OCI-LY1 (cell line): ENCODE results near the gene MYOM1.
A peak's percentile ranks its signal among the peaks of the same experiment; 100 is the strongest.

Experiments
- H2AFZ ChIP-seq: fragments of 200-600 bp; sonication (generic), shearing (Covaris generic); 2 replicates; pipeline ENCODE4 v1.6.0; 2014; ENCODE audit warnings: antibody characterized with exemption, mild to moderate bottlenecking, low read length
- H3F3A ChIP-seq: fragments of 200-600 bp; sonication (generic), shearing (Covaris generic); 2 replicates; pipeline ENCODE4 v1.6.0; 2014; ENCODE audit warnings: mild to moderate bottlenecking, antibody characterized with exemption, low read length, moderate library complexity; ENCODE audit not compliant: insufficient read depth
- H3K27ac ChIP-seq: fragments of 200-600 bp; sonication (generic); 2 replicates; pipeline ENCODE4 v1.5.1; 2014; ENCODE audit warnings: low read length, mixed run types, mild to moderate bottlenecking, low read depth; ENCODE audit not compliant: poor library complexity, severe bottlenecking
- H3K27me3 ChIP-seq: fragments of 200-600 bp; sonication (generic); 2 replicates; pipeline ENCODE4 v1.6.0; 2014; ENCODE audit warnings: antibody characterized with exemption, mild to moderate bottlenecking, low read length, moderate library complexity; ENCODE audit not compliant: insufficient read depth
- H3K36me3 ChIP-seq: fragments of 200-600 bp; sonication (generic); 2 replicates; pipeline ENCODE4 v1.6.1; 2014; ENCODE audit warnings: mild to moderate bottlenecking, antibody characterized with exemption, low read length, moderate library complexity, mixed read lengths; ENCODE audit not compliant: insufficient read depth
- H3K4me1 ChIP-seq: fragments of 200-600 bp; sonication (generic); 2 replicates; pipeline ENCODE4 v1.5.1; 2014; ENCODE audit warnings: mild to moderate bottlenecking, low read length, moderate library complexity; ENCODE audit not compliant: insufficient read depth, severe bottlenecking
- H3K4me2 ChIP-seq: fragments of 200-600 bp; sonication (generic), shearing (Covaris generic); 2 replicates; pipeline ENCODE4 v1.6.1; 2014; ENCODE audit warnings: low read length
- H3K4me3 ChIP-seq: fragments of 200-600 bp; sonication (generic); 2 replicates; pipeline ENCODE4 v1.5.1; 2014; ENCODE audit warnings: low read length, low read depth, mild to moderate bottlenecking, mixed read lengths; ENCODE audit not compliant: poor library complexity, severe bottlenecking
- H3K79me2 ChIP-seq: fragments of 200-600 bp; shearing (Covaris generic); 2 replicates; pipeline ENCODE4 v1.6.1; 2016; ENCODE audit warnings: mixed run types, low read length, mixed read lengths; ENCODE audit not compliant: insufficient read depth
- H3K9ac ChIP-seq: fragments of 200-600 bp; sonication (generic), shearing (Covaris generic); 2 replicates; pipeline ENCODE4 v1.6.1; 2014; ENCODE audit warnings: mild to moderate bottlenecking, low read length, mixed read lengths
- H3K9me2 ChIP-seq: fragments of 200-600 bp; sonication (generic), shearing (Covaris generic); 2 replicates; pipeline ENCODE4 v1.6.1; 2014; ENCODE audit warnings: low read depth, mild to moderate bottlenecking, low read length, mixed read lengths
- H3K9me3 ChIP-seq: fragments of 200-600 bp; shearing (Covaris generic); 2 replicates; pipeline ENCODE4 v1.6.1; 2014; ENCODE audit warnings: low read length, mixed read lengths
- H4K20me1 ChIP-seq: fragments of 200-600 bp; sonication (generic), shearing (Covaris generic); 2 replicates; pipeline ENCODE4 v1.6.0; 2016; ENCODE audit warnings: mild to moderate bottlenecking, low read length; ENCODE audit not compliant: insufficient read depth
- EZH2 ChIP-seq: fragments of 200-600 bp; sonication (generic), shearing (Covaris generic); IDR thresholded peaks from 2 replicates; pipeline ENCODE4 v1.8.0; 2017; ENCODE audit warnings: borderline replicate concordance, mixed run types, mild to moderate bottlenecking, antibody characterized with exemption, low read length, moderate library complexity, mixed read lengths
- TF ChIP-seq, protein P1 (sequence below): fragments of 200-600 bp; sonication (generic), shearing (Covaris generic); IDR thresholded peaks from 2 replicates; pipeline ENCODE4 v1.5.1; 2017; ENCODE audit warnings: mild to moderate bottlenecking, antibody characterized with exemption, low read length, moderate library complexity, mixed read lengths

MYOM1 gene

DNA sequence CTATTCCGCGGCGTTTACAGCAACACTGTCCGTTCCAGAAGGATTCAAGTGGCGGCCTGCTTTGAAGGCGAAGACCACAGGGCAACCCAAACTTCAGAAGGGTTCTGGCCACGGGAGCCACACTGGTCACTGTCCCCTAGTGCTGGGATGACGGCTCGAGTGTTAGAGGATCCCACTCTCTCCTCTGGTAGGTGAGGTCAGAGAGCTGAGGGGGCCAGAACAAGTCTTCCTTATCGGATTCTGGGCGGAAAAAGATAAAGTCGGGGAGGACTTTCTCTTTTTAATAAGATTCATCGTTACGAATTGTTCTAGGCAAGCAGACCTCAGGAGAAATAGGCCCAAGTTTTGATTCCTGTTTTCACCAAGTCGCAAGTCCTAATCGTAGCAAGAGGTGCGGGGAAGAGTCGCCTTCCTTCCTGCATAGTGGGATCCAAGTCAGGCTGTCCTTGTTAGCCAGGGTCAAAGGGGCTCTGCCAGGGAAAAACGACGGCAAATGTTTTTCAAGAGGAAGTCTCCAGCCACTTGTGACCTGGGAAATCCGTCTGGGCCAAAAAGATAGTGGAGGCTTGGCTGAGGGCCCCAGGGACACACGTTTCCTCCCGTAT is 27.0 kb upstream of the MYOM1 start:
- no peaks in the 10 kb centered on the region for H3K9me3 ChIP-seq
- H3K27me3 ChIP-seq, result no peaks in the 10 kb centered on the region
- H3K4me2 ChIP-seq, result peak overlapping the region; percentile 95
- no peaks in the 10 kb centered on the region for H4K20me1 ChIP-seq
- H3K79me2 ChIP-seq, result peaks cover 38% of the 10 kb centered on the region
- H2AFZ ChIP-seq, result no peak overlapping the region
- H3K4me3 ChIP-seq, result peak overlapping the region; percentile 98
- no peaks in the 10 kb centered on the region for H3F3A ChIP-seq
- peak overlapping the region; percentile 89 for H3K27ac ChIP-seq
- H3K36me3 ChIP-seq, result peaks cover 6% of the 10 kb centered on the region
- peaks cover 40% of the 10 kb centered on the region for H3K4me1 ChIP-seq
- no peaks in the 10 kb centered on the region for H3K9me2 ChIP-seq
- H3K9ac ChIP-seq, result peak overlapping the region; percentile 99
- TF ChIP-seq EZH2, result no peak

DNA sequence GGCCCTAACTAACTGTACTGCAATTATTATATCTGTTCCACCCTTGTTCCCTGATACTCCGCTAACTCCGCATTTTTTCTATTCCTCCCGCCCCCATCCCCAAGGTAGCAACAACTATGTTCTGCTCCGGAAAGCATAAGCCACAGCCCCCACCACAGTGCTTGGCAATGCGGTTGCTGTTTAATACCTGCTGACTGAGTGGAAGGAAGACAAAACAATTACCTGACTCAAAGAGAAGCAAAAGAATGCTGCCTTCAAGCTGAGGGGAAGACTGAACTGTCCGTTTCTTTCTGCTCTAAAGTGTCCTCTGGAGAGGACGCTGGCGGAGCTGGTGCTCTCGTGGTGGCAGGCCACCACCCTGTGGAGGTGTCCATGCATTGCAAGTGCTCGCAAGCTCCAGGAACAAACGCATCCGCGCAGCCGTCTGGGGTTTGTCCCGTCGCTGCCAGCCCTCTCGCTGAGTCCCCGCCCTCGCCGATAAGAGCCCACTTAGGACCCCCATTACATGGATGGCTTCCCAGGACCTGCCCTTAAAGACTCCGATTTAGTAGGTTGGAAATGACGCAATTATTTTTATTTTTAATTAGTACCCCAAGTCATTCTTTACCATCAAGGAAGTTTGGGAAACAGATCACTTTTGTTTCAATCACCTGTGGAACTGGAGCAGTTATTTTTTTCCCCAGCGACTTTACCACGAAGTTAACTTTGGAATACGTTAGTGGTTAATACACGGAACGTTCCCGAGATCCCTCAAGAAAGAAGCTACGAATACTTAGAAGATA is 26.3 kb upstream of the MYOM1 start:
- Histone ChIP-seq H3K4me1 (peaks cover 40% of the 10 kb centered on the region), H3K9ac (peak overlapping the region; percentile 99), H3K4me3 (peak overlapping the region; percentile 98), H3F3A (no peaks in the 10 kb centered on the region), H3K27ac (peak overlapping the region; percentile 89), H3K27me3 (no peaks in the 10 kb centered on the region), H3K9me2 (no peaks in the 10 kb centered on the region), H3K79me2 (peaks cover 31% of the 10 kb centered on the region), H3K36me3 (peaks cover 6% of the 10 kb centered on the region), H3K4me2 (peak overlapping the region; percentile 95), H2AFZ (peak overlapping the region; percentile 69; the same call in 1 of the 2 replicates), H4K20me1 (no peaks in the 10 kb centered on the region), H3K9me3 (no peaks in the 10 kb centered on the region)
- TF ChIP-seq EZH2, result no peak
- TF ChIP-seq, protein P1, sequence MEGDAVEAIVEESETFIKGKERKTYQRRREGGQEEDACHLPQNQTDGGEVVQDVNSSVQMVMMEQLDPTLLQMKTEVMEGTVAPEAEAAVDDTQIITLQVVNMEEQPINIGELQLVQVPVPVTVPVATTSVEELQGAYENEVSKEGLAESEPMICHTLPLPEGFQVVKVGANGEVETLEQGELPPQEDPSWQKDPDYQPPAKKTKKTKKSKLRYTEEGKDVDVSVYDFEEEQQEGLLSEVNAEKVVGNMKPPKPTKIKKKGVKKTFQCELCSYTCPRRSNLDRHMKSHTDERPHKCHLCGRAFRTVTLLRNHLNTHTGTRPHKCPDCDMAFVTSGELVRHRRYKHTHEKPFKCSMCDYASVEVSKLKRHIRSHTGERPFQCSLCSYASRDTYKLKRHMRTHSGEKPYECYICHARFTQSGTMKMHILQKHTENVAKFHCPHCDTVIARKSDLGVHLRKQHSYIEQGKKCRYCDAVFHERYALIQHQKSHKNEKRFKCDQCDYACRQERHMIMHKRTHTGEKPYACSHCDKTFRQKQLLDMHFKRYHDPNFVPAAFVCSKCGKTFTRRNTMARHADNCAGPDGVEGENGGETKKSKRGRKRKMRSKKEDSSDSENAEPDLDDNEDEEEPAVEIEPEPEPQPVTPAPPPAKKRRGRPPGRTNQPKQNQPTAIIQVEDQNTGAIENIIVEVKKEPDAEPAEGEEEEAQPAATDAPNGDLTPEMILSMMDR, result peak; percentile 73

DNA sequence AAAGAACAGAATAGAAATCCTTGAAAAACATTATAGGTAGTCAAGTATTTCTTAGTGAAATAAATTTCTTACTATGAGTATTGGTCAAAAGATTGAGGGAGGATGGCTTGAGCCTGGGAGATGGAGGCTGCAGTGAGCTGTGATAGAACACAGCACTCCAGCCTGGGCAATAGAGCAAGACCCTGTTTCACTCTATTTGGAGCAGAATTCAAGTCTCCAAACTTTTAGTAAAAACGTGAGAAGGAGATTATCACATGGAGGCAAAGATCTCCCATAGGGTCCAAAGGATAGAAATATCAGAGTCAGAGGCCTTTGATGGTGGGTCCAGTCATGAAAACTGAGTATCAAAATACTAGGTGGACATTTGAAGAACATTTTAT is 25.4 kb upstream of the MYOM1 start:
- no peaks in the 10 kb centered on the region for H3F3A ChIP-seq
- peak overlapping the region; percentile 95 for H3K4me2 ChIP-seq
- H2AFZ ChIP-seq, result no peak overlapping the region
- H3K27me3 ChIP-seq, result no peaks in the 10 kb centered on the region
- no peaks in the 10 kb centered on the region for H3K9me3 ChIP-seq
- H3K9me2 ChIP-seq, result no peaks in the 10 kb centered on the region
- peak overlapping the region; percentile 67 for H3K27ac ChIP-seq
- peaks cover 6% of the 10 kb centered on the region for H3K36me3 ChIP-seq
- H3K4me1 ChIP-seq, result peaks cover 36% of the 10 kb centered on the region
- no peak for TF ChIP-seq EZH2
- TF ChIP-seq, protein P1, result no peak
- H4K20me1 ChIP-seq, result no peaks in the 10 kb centered on the region
- peaks cover 23% of the 10 kb centered on the region for H3K79me2 ChIP-seq
- H3K4me3 ChIP-seq, result peak overlapping the region; percentile 98
- H3K9ac ChIP-seq, result peak overlapping the region; percentile 59
